Transverse colon (tissue), 4 donors: ENCODE measurements around the gene DENND2A. TPM values are rescaled to one million over a fixed set of nuclear protein-coding genes. Genes with fewer than 3 reads are reported as not detected.
A peak's percentile ranks its signal among the peaks of the same experiment; 100 is the strongest.

Experiments used
- DNase-seq: peaks from one replicate; pipeline ENCODE4 v3.0.0-alpha.2; 2019
- H3K27ac ChIP-seq, 4 donors: fragments of 200-600 bp; sonication (generic); 2 replicates each; pipeline ENCODE4 v1.5.1; 2016 to 2018; ENCODE audit warnings: inconsistent platforms in 4 of 4
- H3K27me3 ChIP-seq: fragments of 200-600 bp; sonication (generic); 2 replicates; pipeline ENCODE4 v1.5.1; 2017; ENCODE audit warnings: inconsistent platforms
- H3K36me3 ChIP-seq, 4 donors: fragments of 200-600 bp; sonication (generic); 2 replicates each; pipeline ENCODE4 v1.5.1; 2017 to 2019; ENCODE audit warnings: inconsistent platforms in 4 of 4
- H3K4me1 ChIP-seq, 4 donors: fragments of 200-600 bp; sonication (generic); 2 replicates each; pipeline ENCODE4 v1.5.1; 2017 to 2020; ENCODE audit warnings: inconsistent platforms in 4 of 4
- H3K4me3 ChIP-seq, 4 donors: fragments of 200-600 bp; sonication (generic); 1 replicate in 1 of 4; 2 replicates in 3 of 4; pipeline versions ENCODE4 v1.5.1 to v1.6.1; 2017 to 2019; ENCODE audit warnings: inconsistent platforms in 4 of 4
- H3K9me3 ChIP-seq, 2 donors: fragments of 200-600 bp; sonication (generic); 2 replicates each; pipeline ENCODE4 v1.5.1; 2017 to 2019; ENCODE audit warnings: inconsistent platforms in 2 of 2
- CTCF ChIP-seq, 5 experiments: fragments of 200-600 bp in 3 of 5; fragments of 450-650 bp in 2 of 5; sonication (generic) in 3 of 5; IDR thresholded peaks; 1 replicate in 2 of 5; 2 replicates in 3 of 5; pipeline ENCODE4 v1.5.1; 2016 to 2017; ENCODE audit warnings: antibody characterized with exemption in 5 of 5, inconsistent platforms in 3 of 5, mild to moderate bottlenecking in 2 of 5, moderate library complexity in 1 of 5
- EP300 ChIP-seq: sonication (generic); formaldehyde crosslinking; IDR thresholded peaks from one replicate; pipeline ENCODE4 v1.6.1; 2017; ENCODE audit warnings: antibody characterized with exemption, low read depth
- POLR2A ChIP-seq: fragments of 450-650 bp; IDR thresholded peaks from one replicate; pipeline ENCODE4 v1.6.1; 2016; ENCODE audit warnings: antibody characterized with exemption, mild to moderate bottlenecking, moderate library complexity
- POLR2AphosphoS5 ChIP-seq, 3 donors: sonication (generic); formaldehyde crosslinking; IDR thresholded peaks; one replicate each; pipeline ENCODE4 v1.6.1; 2016; ENCODE audit warnings: antibody characterized with exemption in 3 of 3
- WGBS, 2 donors: methylation state at CpG; one replicate each; pipeline ENCODE4 v1.1.5; 2018; ENCODE audit warnings: low coverage in 1 of 2; 5-methylcytosine and 5-hydroxymethylcytosine counted together
- in situ Hi-C, 4 donors: fragments of 200-750 bp; cut with MboI; loops; one replicate each; pipeline versions ENCODE4 v1.15.0 to v1.15.1; 2017; ENCODE audit warnings: low sequenced_read_pairs in 3 of 4, low pct_ligation_motif_present in 1 of 4, low pct_unique_long_range_greater_than_20kb in 1 of 4
- intact Hi-C: fragments of 100-400 bp; cut with DNase I; formaldehyde crosslinking; loops from one replicate; pipeline ENCODE4 v1.15.1; 2023; ENCODE audit warnings: low total_unique reads
- small RNA-seq, 4 donors: library from RNA; depleted of rRNA; stranded (forward); fragments of <200 nt; gene quantifications; one replicate each; pipeline ENCODE3, GENCODE V24; 2016
- total RNA-seq, 4 donors: library from RNA; depleted of rRNA; stranded (reverse); fragments of >200 nt; gene quantifications; one replicate each; pipeline ENCODE4 v1.1.0, GENCODE V29; 2016

Gene DENND2A
- total RNA-seq, 4 donors from 2014 or later, result 4.1 to 19.9 (median 7.1) TPM

GRCh38 chr7:140475747-140476333 is 164.8 kb downstream of the DENND2A start:
- peak; percentile 62 for DNase-seq
- in situ Hi-C loops (no loop called here), intact Hi-C loops (loop anchor here (5.0 kb wide), 1 partner anchor 176 kb away; no protein-coding TSS in a partner anchor)
- TF ChIP-seq CTCF (IDR thresholded peaks at IDR 0.05) (peak; percentile 45 to 76 (median 56)), POLR2AphosphoS5 (IDR thresholded peaks at IDR 0.05) (no peak), POLR2A (no peak), EP300 (no peak)
- Histone ChIP-seq H3K27ac (peak overlapping the region; percentile 28 to 98 (median 96)), H3K4me3 (no peak overlapping the region), H3K27me3 (no peaks in the 10 kb centered on the region), H3K9me3 (no peaks in the 10 kb centered on the region), H3K36me3 (peaks cover 0 to 14% (median 3%) of the 10 kb centered on the region in 4 donors), H3K4me1 (peaks cover 14 to 37% (median 23%) of the 10 kb centered on the region in 4 donors)
- WGBS, 2 donors, result 19 to 30% methylated on average over 2 of the region's 2 CpGs

Small RNA genes within 50 kb of the gene (small RNA-seq; reads per million reads assigned to genes)
- gene RF00019 (0 reads per million in 4 donors), gene RN7SL771P (0 reads per million in 4 donors)

Other genes starting within 250 kb of the DENND2A start
- gene SLC37A3, start 242.3 kb downstream of the DENND2A start, total RNA-seq, result 100 to 1,000 TPM in 1 of 4 donors, 10 to 100 TPM in 3; 34.8 to 132 (median 76.0) TPM
- 10 to 100 TPM; 10.3 to 87.9 (median 18.9) TPM for gene RAB19, start 236.8 kb downstream of the DENND2A start, total RNA-seq
- 100 to 1,000 TPM; 143 to 288 (median 187) TPM for gene MKRN1, start 161.3 kb downstream of the DENND2A start, total RNA-seq
- 10 to 100 TPM; 31.6 to 43.8 (median 37.4) TPM for gene ADCK2, start 32.1 kb upstream of the DENND2A start, total RNA-seq
- gene NDUFB2, start 55.9 kb upstream of the DENND2A start, total RNA-seq, result 100 to 1,000 TPM in 3 of 4 donors, 10 to 100 TPM in 1; 69.9 to 284 (median 230) TPM